Fibroblast of lung (primary cell): ENCODE measurements around the gene CERS5. TPM values are rescaled to one million over a fixed set of nuclear protein-coding genes. Genes with fewer than 3 reads are reported as not detected.

Experiments used
- DNase-seq, 2 donors: peaks; one replicate each; pipeline versions ENCODE4 v3.0.0 to v3.0.0-alpha.2; 2010; ENCODE audit warnings: low read depth in 2 of 2
- H2AFZ ChIP-seq: 2 replicates; pipeline ENCODE4 v1.5.1; 2012; ENCODE audit warnings: low read length, control low read depth, inconsistent platforms
- H3K27ac ChIP-seq: 2 replicates; pipeline ENCODE4 v1.5.1; 2011; ENCODE audit warnings: low read length, control low read depth; ENCODE audit not compliant: insufficient read depth
- H3K27me3 ChIP-seq: 2 replicates; pipeline ENCODE4 v1.5.1; 2011; ENCODE audit warnings: mild to moderate bottlenecking, low read length; ENCODE audit not compliant: control insufficient read depth, insufficient read depth
- H3K36me3 ChIP-seq: 2 replicates; pipeline ENCODE4 v1.5.1; 2011; ENCODE audit warnings: low read length; ENCODE audit not compliant: control insufficient read depth, insufficient read depth
- H3K4me1 ChIP-seq: 2 replicates; pipeline ENCODE4 v1.5.1; 2011; ENCODE audit warnings: low read length; ENCODE audit not compliant: control insufficient read depth, insufficient read depth; ENCODE audit errors: extremely low read depth
- H3K4me2 ChIP-seq: 2 replicates; pipeline ENCODE4 v1.5.1; 2011; ENCODE audit warnings: low read length, control low read depth; ENCODE audit not compliant: insufficient read depth; ENCODE audit errors: extremely low read depth
- H3K4me3 ChIP-seq, 4 experiments: fragments of 200-600 bp in 1 of 4; sonication (generic) in 1 of 4; replicated peaks in 1 of 4; 2 replicates each; pipeline ENCODE4 v1.5.1; 2011 to 2016; ENCODE audit warnings: low read length in 4 of 4, low read depth in 3 of 4, mild to moderate bottlenecking in 3 of 4, control low read depth in 2 of 4, inconsistent platforms in 1 of 4, mixed read lengths in 1 of 4; ENCODE audit not compliant: insufficient read depth in 1 of 4; ENCODE audit errors: control extremely low read depth in 1 of 4
- H3K79me2 ChIP-seq: 2 replicates; pipeline ENCODE4 v1.5.1; 2012; ENCODE audit warnings: mild to moderate bottlenecking, low read length, inconsistent platforms; ENCODE audit not compliant: control insufficient read depth, insufficient read depth
- H3K9ac ChIP-seq: 2 replicates; pipeline ENCODE4 v1.5.1; 2011; ENCODE audit warnings: mild to moderate bottlenecking, low read length, control low read depth; ENCODE audit not compliant: insufficient read depth
- H3K9me3 ChIP-seq: 2 replicates; pipeline ENCODE4 v1.5.1; 2012; ENCODE audit warnings: low read depth, low read length; ENCODE audit not compliant: control insufficient read depth, insufficient read depth
- H4K20me1 ChIP-seq: 2 replicates; pipeline ENCODE4 v1.5.1; 2011; ENCODE audit warnings: low read length; ENCODE audit not compliant: control insufficient read depth, insufficient read depth; ENCODE audit errors: extremely low read depth
- CTCF ChIP-seq, 2 donors: IDR thresholded peaks in 1 of 2; conservative IDR thresholded peaks in 1 of 2; 1 replicate in 1 of 2; 2 replicates in 1 of 2; pipeline ENCODE4 v1.5.1; 2011 to 2012; ENCODE audit warnings: low read length in 2 of 2, control low read depth in 1 of 2, inconsistent platforms in 1 of 2, low read depth in 1 of 2, mild to moderate bottlenecking in 1 of 2
- EZH2 ChIP-seq: IDR thresholded peaks from 2 replicates; pipeline ENCODE4 v1.5.1; 2012; ENCODE audit warnings: low read length, control low read depth, mild to moderate bottlenecking; ENCODE audit errors: missing control alignments
- polyA plus RNA-seq, 2 donors: library from polyadenylated mRNA; depleted of rRNA in 1 of 2; stranded (reverse) in 1 of 2; unstranded in 1 of 2; fragments of >200 nt; gene quantifications; 2 replicates each; pipeline ENCODE4 v1.2.1, GENCODE V29; 2011 to 2012; ENCODE audit warnings: missing spikeins in 1 of 2
- total RNA-seq: library from RNA; depleted of rRNA; stranded (reverse); fragments of >200 nt; gene quantifications from 2 replicates; pipeline ENCODE4 v1.2.1, GENCODE V29; 2014

CERS5 gene
- total and polyA plus RNA-seq, 2 donors (not counting 1 experiment from before 2014, with no cell fraction given) = 51.0 to 74.4 TPM

GRCh38 chr12:50214018-50214417, 46.8 kb upstream of the CERS5 start:
- peaks cover 2% of the 10 kb centered on the region for H3K4me1 ChIP-seq
- no peak overlapping the region for H3K4me3 ChIP-seq
- TF ChIP-seq EZH2 = no peak
- TF ChIP-seq CTCF (conservative IDR thresholded peaks at IDR 0.05 in 1 of 2, IDR thresholded peaks at IDR 0.05 in 1 of 2; ENCODE audit: low read depth in 1 of 2, low read length in 2 of 2) = no peak
- H3K9ac ChIP-seq = no peak overlapping the region
- H3K27me3 ChIP-seq = no peaks in the 10 kb centered on the region
- no peaks in the 10 kb centered on the region for H3K9me3 ChIP-seq
- no peak overlapping the region for H3K27ac ChIP-seq
- no peak overlapping the region for H2AFZ ChIP-seq
- DNase-seq = no peak
- H3K79me2 ChIP-seq = peaks cover 84% of the 10 kb centered on the region
- H4K20me1 ChIP-seq = peaks cover 3% of the 10 kb centered on the region
- H3K36me3 ChIP-seq = no peaks in the 10 kb centered on the region
- H3K4me2 ChIP-seq = peak overlapping the region; percentile 15

GRCh38 chr12:50213439-50213838, 46.3 kb upstream of the CERS5 start:
- Histone ChIP-seq H3K27ac (no peak overlapping the region), H4K20me1 (peaks cover 3% of the 10 kb centered on the region), H3K9me3 (no peaks in the 10 kb centered on the region), H3K9ac (no peak overlapping the region), H2AFZ (no peak overlapping the region), H3K27me3 (no peaks in the 10 kb centered on the region), H3K4me2 (peak overlapping the region; percentile 2), H3K4me1 (peaks cover 2% of the 10 kb centered on the region), H3K79me2 (peaks cover 84% of the 10 kb centered on the region), H3K36me3 (no peaks in the 10 kb centered on the region), H3K4me3 (no peak overlapping the region)
- DNase-seq = no peak
- TF ChIP-seq CTCF (conservative IDR thresholded peaks at IDR 0.05 in 1 of 2, IDR thresholded peaks at IDR 0.05 in 1 of 2; ENCODE audit: low read depth in 1 of 2, low read length in 2 of 2) (no peak), EZH2 (no peak)

- H3K9me3 ChIP-seq = no peaks in the 10 kb centered on the region
- DNase-seq = no peak
- H2AFZ ChIP-seq = no peak overlapping the region
- no peaks in the 10 kb centered on the region for H3K36me3 ChIP-seq
- peaks cover 2% of the 10 kb centered on the region for H3K4me1 ChIP-seq
- peaks cover 3% of the 10 kb centered on the region for H4K20me1 ChIP-seq
- H3K9ac ChIP-seq = no peak overlapping the region
- no peak overlapping the region for H3K4me3 ChIP-seq
- peaks cover 83% of the 10 kb centered on the region for H3K79me2 ChIP-seq
- TF ChIP-seq EZH2 (no peak), CTCF (conservative IDR thresholded peaks at IDR 0.05 in 1 of 2, IDR thresholded peaks at IDR 0.05 in 1 of 2; ENCODE audit: low read depth in 1 of 2, low read length in 2 of 2) (no peak)
- no peak overlapping the region for H3K27ac ChIP-seq
- no peak overlapping the region for H3K4me2 ChIP-seq
- H3K27me3 ChIP-seq = no peaks in the 10 kb centered on the region
Measured at GRCh38 chr12:50212071-50212467, 44.9 kb upstream of the CERS5 start.
